CD4-positive, alpha-beta T cell (primary cell): Measurements from ENCODE around the gene MAB21L2. TPM values are rescaled to one million over a fixed set of nuclear protein-coding genes. Genes with fewer than 3 reads are reported as not detected.

Experiments used
- ATAC-seq: fragments of 200-7000 bp; cut with Tn5 transposase; one replicate; pipeline ENCODE4 v1.10.0; 2022; ENCODE audit warnings: mild to moderate bottlenecking; ENCODE audit not compliant: poor library complexity
- CTCF ChIA-PET: fragments of 350-600 bp; sonication (Branson Sonifier 250); formaldehyde crosslinking; loops from one replicate; lab custom pipeline; 2021; ENCODE audit warnings: antibody characterized with exemption, inconsistent platforms; lab: Charles Lee
- POLR2A ChIA-PET: fragments of 350-600 bp; sonication (Branson Sonifier 250); formaldehyde crosslinking; loops from one replicate; lab custom pipeline; 2021; ENCODE audit warnings: antibody characterized with exemption, inconsistent platforms; lab: Charles Lee
- DNase-seq, 14 experiments: peaks; one replicate each; pipeline ENCODE4 v3.0.0-alpha.2; 2013 to 2020; ENCODE audit warnings: mixed read lengths in 2 of 14
- H3K27ac ChIP-seq, 2 donors: one replicate each; pipeline versions ENCODE4 v1.5.1 to v1.7.0; 2013; ENCODE audit warnings: low read length in 2 of 2, low read depth in 1 of 2, mild to moderate bottlenecking in 1 of 2
- H3K27me3 ChIP-seq, 2 experiments: 1 replicate in 1 of 2; 2 replicates in 1 of 2; pipeline versions ENCODE4 v1.6.1 to v1.7.0; 2013; ENCODE audit warnings: low read length in 2 of 2, control low read depth in 1 of 2, mild to moderate bottlenecking in 1 of 2, moderate library complexity in 1 of 2; ENCODE audit not compliant: insufficient read depth in 2 of 2, control insufficient read depth in 1 of 2
- H3K36me3 ChIP-seq: one replicate; pipeline ENCODE4 v1.6.1; 2013; ENCODE audit warnings: low read length, control low read depth; ENCODE audit not compliant: insufficient read depth
- H3K4me1 ChIP-seq: one replicate; pipeline ENCODE4 v1.6.1; 2013; ENCODE audit warnings: low read length, control low read depth; ENCODE audit not compliant: insufficient read depth
- H3K4me3 ChIP-seq: one replicate; pipeline ENCODE4 v1.5.1; 2013; ENCODE audit warnings: mild to moderate bottlenecking, low read length, moderate library complexity
- H3K9me3 ChIP-seq, 2 experiments: 1 replicate in 1 of 2; 2 replicates in 1 of 2; pipeline versions ENCODE4 v1.6.1 to v1.7.0; 2013; ENCODE audit warnings: low read length in 2 of 2, mild to moderate bottlenecking in 2 of 2, control low read depth in 1 of 2, moderate library complexity in 1 of 2; ENCODE audit not compliant: control insufficient read depth in 1 of 2, insufficient read depth in 1 of 2
- H3K27ac Mint-ChIP-seq: one replicate; pipeline ENCODE4 v1.8.0; 2020; ENCODE audit warnings: mixed read lengths
- H3K27me3 Mint-ChIP-seq: one replicate; pipeline ENCODE4 v1.8.0; 2021; ENCODE audit warnings: mixed read lengths
- H3K36me3 Mint-ChIP-seq: one replicate; pipeline ENCODE4 v1.8.0; 2021; ENCODE audit warnings: low read depth, mixed read lengths
- H3K4me1 Mint-ChIP-seq: one replicate; pipeline ENCODE4 v1.8.0; 2021; ENCODE audit warnings: low read depth, mixed read lengths
- H3K4me3 Mint-ChIP-seq: one replicate; pipeline ENCODE4 v1.8.0; 2020; ENCODE audit warnings: mild to moderate bottlenecking, mixed read lengths
- H3K9me3 Mint-ChIP-seq: one replicate; pipeline ENCODE4 v1.8.0; 2020; ENCODE audit warnings: mixed read lengths
- CTCF ChIP-seq: fragments of 200-600 bp; IDR thresholded peaks from one replicate; pipeline ENCODE4 v1.8.0; 2022; ENCODE audit warnings: antibody characterized with exemption, mild to moderate bottlenecking
- intact Hi-C, 2 experiments: fragments of 100-400 bp; cut with DNase I in 1 of 2; cut with micrococcal nuclease in 1 of 2; formaldehyde crosslinking; loops; one replicate each; pipeline versions ENCODE4 v1.15.1 to v1.9.0; 2023 to 2025; cut with DNase I, micrococcal nuclease
- total RNA-seq, 174 experiments: library from RNA in 2 of 174; stranded (reverse) in 2 of 174; gene quantifications; one replicate each; pipeline ENCODE4 v1.2.3 and lab custom pipeline; 2021 to 2026

The MAB21L2 gene
- total RNA-seq, 2 experiments from 2014 or later, result not detected

DNA sequence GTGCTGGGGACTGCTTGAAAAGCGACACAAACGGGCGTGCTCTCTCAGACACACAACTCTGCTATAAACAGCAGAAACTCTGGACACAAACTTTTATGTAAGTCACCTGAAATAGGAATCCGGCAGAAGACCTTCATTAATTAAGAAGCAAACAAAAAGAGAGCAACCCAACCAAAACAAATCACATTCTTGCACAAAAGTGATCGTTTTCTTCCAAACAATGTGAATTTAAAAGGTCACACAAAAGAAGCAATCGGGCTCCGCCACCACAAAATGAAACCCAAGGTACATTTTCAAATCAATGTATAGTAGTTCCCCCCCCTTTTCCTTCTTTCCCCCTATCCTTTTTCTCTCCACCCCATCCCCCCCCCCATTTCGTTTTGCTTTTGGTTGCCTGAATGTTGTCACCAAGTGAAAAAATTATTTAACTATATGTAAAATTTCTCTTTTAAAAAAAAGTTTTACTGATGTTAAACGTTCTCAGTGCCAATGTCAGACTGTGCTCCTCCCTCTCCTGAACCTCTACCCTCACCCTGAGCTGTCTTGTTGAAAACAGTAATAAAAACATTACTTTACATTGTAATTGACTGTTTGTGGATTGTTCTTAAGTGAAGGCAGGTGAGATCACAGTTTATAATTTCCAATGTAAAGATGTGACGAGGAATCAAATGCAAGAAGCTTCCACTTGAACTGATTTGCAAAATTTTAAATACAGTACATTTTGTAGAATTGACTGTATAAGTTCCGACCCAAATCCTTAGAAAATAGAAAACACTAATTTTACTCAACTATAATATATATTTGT is 2.4 kb downstream of the MAB21L2 start:
- no peak for ATAC-seq
- POLR2A ChIA-PET, result no interaction called here
- DNase-seq, result no peak
- no peaks in the 10 kb centered on the region for H3K27me3 ChIP-seq
- peaks cover 0 to 25% of the 10 kb centered on the region in 2 experiments for H3K9me3 ChIP-seq
- no peaks in the 10 kb centered on the region for H3K4me1 ChIP-seq
- H3K4me3 Mint-ChIP-seq, result no peak overlapping the region
- CTCF ChIA-PET, result no interaction called here
- peaks cover 39% of the 10 kb centered on the region for H3K36me3 ChIP-seq
- intact Hi-C loops, result no loop called here
- no peaks in the 10 kb centered on the region for H3K9me3 Mint-ChIP-seq
- no peak overlapping the region for H3K27ac Mint-ChIP-seq
- H3K4me1 Mint-ChIP-seq, result no peaks in the 10 kb centered on the region
- TF ChIP-seq CTCF, result no peak
- H3K36me3 Mint-ChIP-seq, result peaks cover 94% of the 10 kb centered on the region
- H3K27me3 Mint-ChIP-seq, result no peaks in the 10 kb centered on the region
- no peak overlapping the region for H3K4me3 ChIP-seq
- H3K27ac ChIP-seq, result no peak overlapping the region

GRCh38 chr4:150585611-150586010 is 3.7 kb downstream of the MAB21L2 start:
- no peak overlapping the region for H3K4me3 Mint-ChIP-seq
- TF ChIP-seq CTCF, result no peak
- H3K36me3 Mint-ChIP-seq, result peaks cover 96% of the 10 kb centered on the region
- ATAC-seq (no peak), DNase-seq (no peak)
- Histone ChIP-seq H3K27ac (no peak overlapping the region), H3K4me1 (no peaks in the 10 kb centered on the region), H3K27me3 (no peaks in the 10 kb centered on the region), H3K36me3 (peaks cover 48% of the 10 kb centered on the region), H3K4me3 (no peak overlapping the region), H3K9me3 (peaks cover 0 to 17% of the 10 kb centered on the region in 2 experiments)
- intact Hi-C loops, result no loop called here
- H3K9me3 Mint-ChIP-seq, result no peaks in the 10 kb centered on the region
- no peak overlapping the region for H3K27ac Mint-ChIP-seq
- POLR2A ChIA-PET, result no interaction called here
- no peaks in the 10 kb centered on the region for H3K4me1 Mint-ChIP-seq
- H3K27me3 Mint-ChIP-seq, result no peaks in the 10 kb centered on the region
- CTCF ChIA-PET, result no interaction called here

GRCh38 chr4:150586162-150586810 is 4.3 kb downstream of the MAB21L2 start:
- Mint-ChIP-seq H3K36me3 (peaks cover 93% of the 10 kb centered on the region), H3K4me1 (no peaks in the 10 kb centered on the region), H3K27ac (no peak overlapping the region), H3K4me3 (no peak overlapping the region), H3K27me3 (no peaks in the 10 kb centered on the region), H3K9me3 (no peaks in the 10 kb centered on the region)
- H3K9me3 ChIP-seq, result peaks cover 0 to 17% of the 10 kb centered on the region in 2 experiments
- CTCF ChIA-PET, result no interaction called here
- no peaks in the 10 kb centered on the region for H3K27me3 ChIP-seq
- TF ChIP-seq CTCF, result no peak
- DNase-seq (no peak), ATAC-seq (no peak)
- intact Hi-C loops, result no loop called here
- POLR2A ChIA-PET, result no interaction called here
- H3K27ac ChIP-seq, result no peak overlapping the region
- no peak overlapping the region for H3K4me3 ChIP-seq
- peaks cover 49% of the 10 kb centered on the region for H3K36me3 ChIP-seq
- no peaks in the 10 kb centered on the region for H3K4me1 ChIP-seq
